ENCODE results near the gene DNAH11.
"Not testable (repeated sequence)": the region's sequence is repeated elsewhere in the genome, so short reads cannot be mapped to it uniquely, and the experiment has no call there.

- not testable (repeated sequence) for TF ChIP-seq CTCF (conservative IDR thresholded peaks at IDR 0.05; ENCODE audit: low read depth, low read length); EZH2 (IDR thresholded peaks at IDR 0.05; ENCODE audit: borderline replicate concordance, low read depth, low read length, poor library complexity, severe bottlenecking)
Observed at GRCh38 chr7:21883501-21883900, 340.7 kb downstream of the DNAH11 start.
